ENCODE results near the gene NFKBIE. TPM values are rescaled to one million over a fixed set of nuclear protein-coding genes. Genes with fewer than 3 reads are reported as not detected.

Gene NFKBIE
- total and polyA plus RNA-seq, 9 donors: 3.2 to 7.7 (median 5.2) TPM

DNA sequence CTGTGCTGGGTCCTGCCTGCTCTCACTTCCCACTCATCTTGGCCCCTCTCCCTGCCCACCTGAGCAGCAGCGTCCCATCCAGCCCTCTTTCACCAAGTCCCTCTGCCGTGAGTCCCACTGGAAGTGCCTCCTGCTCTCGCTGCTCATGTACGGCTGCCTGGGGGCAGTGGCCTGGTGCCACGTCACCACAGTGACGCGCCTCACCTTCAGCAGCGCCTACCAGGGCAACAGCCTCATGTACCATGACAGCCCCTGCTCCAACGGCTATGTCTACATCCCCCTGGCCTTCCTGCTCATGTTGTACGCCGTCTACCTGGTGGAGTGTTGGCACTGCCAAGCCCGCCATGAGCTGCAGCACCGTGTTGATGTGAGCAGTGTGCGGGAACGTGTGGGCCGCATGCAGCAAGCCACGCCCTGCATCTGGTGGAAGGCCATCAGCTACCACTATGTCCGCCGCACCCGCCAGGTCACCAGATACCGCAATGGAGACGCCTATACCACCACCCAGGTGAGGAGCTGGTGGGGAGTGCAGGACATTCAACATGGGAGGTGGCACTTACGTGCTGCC is 7.7 kb upstream of the NFKBIE start:
- Histone ChIP-seq H3K9me3 (replicated peaks; ENCODE audit: control insufficient read depth, low read depth, low read length) (no peaks in the 10 kb centered on the region), H3K27ac (ENCODE audit: low read length) (no peak overlapping the region), H3K4me1 (ENCODE audit: control insufficient read depth, insufficient read depth, low read length) (peaks cover 9% of the 10 kb centered on the region), H3K36me3 (ENCODE audit: control insufficient read depth, insufficient read depth, low read length) (no peaks in the 10 kb centered on the region), H3K27me3 (ENCODE audit: control insufficient read depth, insufficient read depth, low read length) (peaks cover 85% of the 10 kb centered on the region), H3K4me3 (ENCODE audit: low read length) (no peak overlapping the region)
- DNase-seq: no peak
- 90% methylated on average over 17 of the region's 23 CpGs for WGBS (ENCODE audit: insufficient coverage)

DNA sequence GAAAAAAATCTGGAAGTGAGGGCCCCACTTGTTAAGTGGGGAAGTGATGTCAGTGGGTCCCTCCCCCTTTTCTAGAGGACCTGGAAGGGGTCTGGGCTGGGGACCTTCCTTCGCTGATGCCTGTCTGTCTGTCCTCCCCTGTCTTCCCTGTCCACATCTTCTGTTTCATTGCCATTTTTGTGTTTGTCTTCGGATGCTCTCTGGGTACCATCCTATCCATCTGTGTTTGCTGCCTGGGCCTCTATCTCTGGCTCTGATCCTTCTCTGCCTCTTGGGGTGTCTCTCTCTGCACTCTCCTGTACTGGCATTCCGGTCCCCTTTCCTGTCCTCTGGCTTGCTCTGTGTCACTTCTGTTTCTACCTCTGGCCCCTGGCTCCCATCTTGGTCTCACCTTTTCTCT is 7.2 kb upstream of the NFKBIE start:
- no peaks in the 10 kb centered on the region for H3K36me3 ChIP-seq (ENCODE audit: control insufficient read depth, insufficient read depth, low read length)
- no peak overlapping the region for H3K27ac ChIP-seq (ENCODE audit: low read length)
- H3K27me3 ChIP-seq (ENCODE audit: control insufficient read depth, insufficient read depth, low read length): peaks cover 81% of the 10 kb centered on the region
- no peak overlapping the region for H3K4me3 ChIP-seq (ENCODE audit: low read length)
- H3K9me3 ChIP-seq (replicated peaks; ENCODE audit: control insufficient read depth, low read depth, low read length): no peaks in the 10 kb centered on the region
- 71% methylated on average over 3 of the region's 3 CpGs for WGBS (ENCODE audit: insufficient coverage)
- no peak for DNase-seq
- H3K4me1 ChIP-seq (ENCODE audit: control insufficient read depth, insufficient read depth, low read length): peaks cover 9% of the 10 kb centered on the region

DNA sequence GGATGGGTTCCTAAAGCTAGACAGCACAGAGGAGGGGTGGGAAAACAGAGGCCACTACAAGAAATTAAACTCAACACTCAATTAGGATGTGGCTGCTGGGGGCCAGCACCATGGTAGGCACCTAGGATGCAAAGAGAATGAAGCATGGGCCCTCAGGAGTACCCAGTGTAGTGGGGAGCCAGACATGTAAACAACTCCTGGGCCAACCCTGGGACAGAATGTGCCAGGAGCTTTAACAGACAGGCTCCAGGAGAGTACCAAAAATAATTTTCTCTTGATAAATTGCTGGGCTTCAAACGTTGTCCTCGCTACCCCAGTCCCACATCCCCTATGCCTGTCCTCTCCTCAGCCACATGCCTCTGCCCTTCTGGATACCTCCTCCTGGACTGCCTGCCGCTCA is 6.6 kb upstream of the NFKBIE start:
- Histone ChIP-seq H3K4me3 (ENCODE audit: low read length) (no peak overlapping the region), H3K27me3 (ENCODE audit: control insufficient read depth, insufficient read depth, low read length) (peaks cover 75% of the 10 kb centered on the region), H3K36me3 (ENCODE audit: control insufficient read depth, insufficient read depth, low read length) (no peaks in the 10 kb centered on the region), H3K4me1 (ENCODE audit: control insufficient read depth, insufficient read depth, low read length) (peaks cover 8% of the 10 kb centered on the region), H3K9me3 (replicated peaks; ENCODE audit: control insufficient read depth, low read depth, low read length) (no peaks in the 10 kb centered on the region), H3K27ac (ENCODE audit: low read length) (no peak overlapping the region)
- no CpG with 5 or more reads among the region's 3 CpGs for WGBS (ENCODE audit: insufficient coverage)
- no peak for DNase-seq

DNA sequence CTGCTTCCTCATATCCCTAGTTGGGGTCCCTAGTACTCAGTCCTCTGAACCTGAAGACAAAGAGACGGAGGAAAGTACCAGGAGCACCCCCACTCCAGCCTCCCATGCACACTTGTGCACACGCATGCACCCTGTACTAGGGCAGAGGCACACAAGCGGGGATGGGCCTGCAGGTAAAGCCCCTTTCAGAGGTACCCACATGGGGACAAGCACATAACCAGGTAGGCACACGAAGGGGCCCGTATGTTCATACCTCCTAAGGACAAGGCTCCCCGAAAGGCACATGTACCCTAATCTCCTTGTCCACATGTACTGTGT is 6.0 kb upstream of the NFKBIE start:
- Histone ChIP-seq H3K4me1 (ENCODE audit: control insufficient read depth, insufficient read depth, low read length) (peaks cover 5% of the 10 kb centered on the region), H3K27ac (ENCODE audit: low read length) (no peak overlapping the region), H3K36me3 (ENCODE audit: control insufficient read depth, insufficient read depth, low read length) (no peaks in the 10 kb centered on the region), H3K4me3 (ENCODE audit: low read length) (no peak overlapping the region), H3K9me3 (replicated peaks; ENCODE audit: control insufficient read depth, low read depth, low read length) (no peaks in the 10 kb centered on the region), H3K27me3 (ENCODE audit: control insufficient read depth, insufficient read depth, low read length) (peaks cover 72% of the 10 kb centered on the region)
- 73% methylated on average over 4 of the region's 6 CpGs for WGBS (ENCODE audit: insufficient coverage)
- no peak for DNase-seq

DNA sequence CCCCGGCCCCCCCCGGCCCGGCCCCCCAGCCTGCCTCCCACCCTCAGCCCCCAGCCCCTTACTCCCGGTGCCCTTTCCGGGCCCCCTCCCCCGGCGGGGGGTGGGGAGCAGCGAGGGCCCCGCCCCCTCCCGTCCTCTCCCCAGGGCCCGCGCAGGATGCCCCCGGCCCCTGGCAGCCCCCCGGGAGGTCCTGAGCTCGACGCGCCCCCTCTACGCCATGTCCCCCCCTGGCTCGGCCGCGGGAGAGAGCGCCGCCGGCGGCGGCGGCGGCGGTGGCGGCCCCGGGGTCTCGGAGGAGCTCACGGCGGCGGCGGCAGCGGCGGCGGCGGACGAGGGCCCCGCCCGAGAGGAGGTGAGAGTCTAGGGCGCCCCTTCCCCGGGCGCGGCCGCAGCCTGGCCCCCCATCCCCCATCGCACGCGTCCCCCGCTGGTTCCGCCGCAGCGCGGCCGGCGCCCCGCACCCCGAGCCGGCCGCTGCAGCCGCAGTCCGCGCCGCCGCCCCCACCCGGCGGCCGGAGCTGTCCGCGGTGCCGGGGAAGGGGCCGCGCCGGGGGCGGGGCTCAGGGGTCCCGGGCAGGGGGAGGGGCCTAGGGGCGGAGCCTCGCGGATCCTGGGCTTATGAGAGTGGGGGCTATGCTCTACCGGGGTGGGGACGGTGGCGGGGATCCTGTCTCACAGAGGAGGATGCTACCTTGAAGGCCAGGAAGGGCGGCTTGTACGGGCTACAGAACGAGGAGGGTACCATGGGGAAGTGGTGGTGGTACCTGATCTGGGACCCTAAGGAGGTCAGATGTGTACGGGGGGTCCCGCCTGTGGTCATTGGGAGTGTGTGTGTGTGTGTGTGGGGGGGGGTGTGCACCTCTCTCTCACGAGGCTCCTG is 5.4 kb upstream of the NFKBIE start:
- H3K27me3 ChIP-seq (ENCODE audit: control insufficient read depth, insufficient read depth, low read length): peaks cover 70% of the 10 kb centered on the region
- DNase-seq: no peak
- H3K9me3 ChIP-seq (replicated peaks; ENCODE audit: control insufficient read depth, low read depth, low read length): no peaks in the 10 kb centered on the region
- no peaks in the 10 kb centered on the region for H3K36me3 ChIP-seq (ENCODE audit: control insufficient read depth, insufficient read depth, low read length)
- no peak overlapping the region for H3K27ac ChIP-seq (ENCODE audit: low read length)
- WGBS (ENCODE audit: insufficient coverage): under 1% methylated on average over 64 of the region's 90 CpGs
- H3K4me1 ChIP-seq (ENCODE audit: control insufficient read depth, insufficient read depth, low read length): peaks cover 2% of the 10 kb centered on the region
- H3K4me3 ChIP-seq (ENCODE audit: low read length): no peak overlapping the region

DNA sequence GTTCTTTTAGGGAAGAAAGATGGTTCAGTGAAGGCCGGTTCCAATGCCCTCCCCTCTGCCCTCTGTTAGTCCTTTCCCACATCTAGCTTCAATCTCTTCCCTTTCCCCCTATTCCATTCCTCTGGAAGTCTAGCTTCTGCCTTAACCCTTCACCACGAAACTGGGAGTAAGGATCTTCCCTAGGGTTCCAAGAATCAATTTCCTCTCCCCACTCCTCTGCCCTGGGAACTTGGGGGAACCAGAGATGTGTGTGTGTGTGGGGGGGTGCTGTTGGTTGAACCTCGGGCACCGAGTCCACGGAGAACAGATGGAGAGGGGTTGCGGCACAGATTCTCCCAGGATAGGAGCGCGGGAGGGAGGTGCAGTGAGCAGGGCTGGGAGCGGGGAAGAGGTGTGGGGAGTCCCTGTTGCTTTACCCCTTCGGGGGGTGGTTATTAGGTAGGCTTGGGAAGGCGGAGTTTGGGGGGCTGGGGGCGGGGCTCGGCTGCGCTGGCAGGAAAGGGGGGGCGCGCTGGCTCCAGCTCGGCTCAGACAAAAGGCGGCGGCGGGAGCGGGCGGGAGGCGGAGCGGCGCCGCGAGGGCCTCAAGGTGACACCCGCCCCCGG is 4.7 kb upstream of the NFKBIE start, which contains the start of gene TMEM151B:
TMEM151B (plus strand) TSS at position 530 of the 605 bp plus-strand sequence. CDS start 293 bp downstream, outside the sequence.
- no peak for DNase-seq
- H3K4me1 ChIP-seq (ENCODE audit: control insufficient read depth, insufficient read depth, low read length): peaks cover under 1% of the 10 kb centered on the region
- no peak within 1 kb of the TSS for H3K27ac ChIP-seq (ENCODE audit: low read length)
- H3K4me3 ChIP-seq (ENCODE audit: low read length): no peak within 1 kb of the TSS
- H3K9me3 ChIP-seq (replicated peaks; ENCODE audit: control insufficient read depth, low read depth, low read length): no peaks in the 10 kb centered on the region
- no peaks in the 10 kb centered on the region for H3K36me3 ChIP-seq (ENCODE audit: control insufficient read depth, insufficient read depth, low read length)
- H3K27me3 ChIP-seq (ENCODE audit: control insufficient read depth, insufficient read depth, low read length): peaks cover 63% of the 10 kb centered on the region
- 13% methylated on average over 11 of the region's 29 CpGs for WGBS (ENCODE audit: insufficient coverage)

DNA sequence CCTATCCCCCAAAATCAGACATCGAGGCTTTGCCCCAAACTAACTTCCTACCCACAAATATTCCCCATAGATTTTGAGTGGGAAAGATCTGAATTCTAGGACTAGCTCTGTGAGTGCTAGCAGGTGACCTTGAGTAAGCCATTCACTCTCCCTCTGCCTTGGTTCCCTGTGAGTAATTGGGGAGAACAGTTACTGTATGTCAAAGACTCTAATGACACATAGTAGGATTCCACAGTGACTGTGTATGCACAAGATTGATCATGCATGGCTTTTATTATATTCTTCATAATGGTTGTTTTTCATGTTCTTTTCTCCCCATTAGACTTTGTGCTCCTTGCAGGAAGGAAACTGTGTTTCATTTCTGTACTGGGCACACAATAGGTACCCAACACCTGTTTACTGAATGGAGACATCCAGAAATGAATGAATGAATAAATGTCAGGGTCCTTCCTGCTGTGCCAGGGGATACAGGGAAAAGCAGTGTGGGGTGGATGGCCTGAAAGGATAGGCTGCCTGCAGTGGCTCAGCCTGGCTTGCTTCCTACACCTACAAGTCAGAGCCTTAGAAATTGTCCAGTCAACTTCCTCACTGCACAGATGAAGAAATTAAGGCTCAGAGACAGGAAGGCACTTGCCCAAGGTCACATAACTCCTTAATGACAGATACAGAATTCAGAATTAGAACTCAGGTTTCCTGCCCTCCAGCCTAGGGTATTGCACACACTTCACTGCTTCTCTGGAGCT is 4.0 kb upstream of the NFKBIE start:
- Histone ChIP-seq H3K27ac (ENCODE audit: low read length) (no peak overlapping the region), H3K4me1 (ENCODE audit: control insufficient read depth, insufficient read depth, low read length) (peaks cover 7% of the 10 kb centered on the region), H3K9me3 (replicated peaks; ENCODE audit: control insufficient read depth, low read depth, low read length) (no peaks in the 10 kb centered on the region), H3K4me3 (ENCODE audit: low read length) (no peak overlapping the region), H3K27me3 (ENCODE audit: control insufficient read depth, insufficient read depth, low read length) (peaks cover 58% of the 10 kb centered on the region), H3K36me3 (ENCODE audit: control insufficient read depth, insufficient read depth, low read length) (no peaks in the 10 kb centered on the region)
- DNase-seq: no peak
- WGBS (ENCODE audit: insufficient coverage): no CpG with 5 or more reads among the region's 1 CpG

DNA sequence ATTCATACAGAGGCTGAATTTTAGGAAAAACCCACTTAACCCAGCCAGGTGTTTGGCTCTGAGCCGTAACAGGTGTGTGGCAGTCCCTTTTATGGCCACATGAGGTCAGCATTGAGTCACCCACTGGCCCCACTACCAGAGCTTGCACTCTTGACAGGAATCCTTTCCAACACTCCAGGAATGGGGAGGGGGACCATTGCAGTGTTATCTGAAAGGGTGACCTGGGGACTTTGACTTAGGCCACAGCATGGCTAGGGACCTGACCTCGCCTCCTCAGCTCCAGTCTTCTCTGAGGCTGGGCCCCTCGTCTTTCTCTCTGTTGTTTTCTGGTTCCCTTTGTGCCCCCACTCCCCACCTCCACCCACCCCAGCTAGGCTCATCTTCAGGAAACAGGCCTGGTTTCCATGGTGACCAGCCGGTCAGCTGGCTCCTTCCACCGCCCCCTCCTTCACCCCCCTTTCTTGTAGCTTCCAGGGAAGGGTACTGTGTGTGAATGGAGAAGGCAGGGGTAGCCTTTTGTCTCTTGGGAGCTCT is 2.8 kb upstream of the NFKBIE start:
- Histone ChIP-seq H3K36me3 (ENCODE audit: control insufficient read depth, insufficient read depth, low read length) (no peaks in the 10 kb centered on the region), H3K27ac (ENCODE audit: low read length) (no peak overlapping the region), H3K27me3 (ENCODE audit: control insufficient read depth, insufficient read depth, low read length) (peaks cover 49% of the 10 kb centered on the region), H3K4me3 (ENCODE audit: low read length) (no peak overlapping the region), H3K9me3 (replicated peaks; ENCODE audit: control insufficient read depth, low read depth, low read length) (no peaks in the 10 kb centered on the region), H3K4me1 (ENCODE audit: control insufficient read depth, insufficient read depth, low read length) (peaks cover 19% of the 10 kb centered on the region)
- WGBS (ENCODE audit: insufficient coverage): 30% methylated on average over 2 of the region's 5 CpGs
- DNase-seq: peak; percentile 58

DNA sequence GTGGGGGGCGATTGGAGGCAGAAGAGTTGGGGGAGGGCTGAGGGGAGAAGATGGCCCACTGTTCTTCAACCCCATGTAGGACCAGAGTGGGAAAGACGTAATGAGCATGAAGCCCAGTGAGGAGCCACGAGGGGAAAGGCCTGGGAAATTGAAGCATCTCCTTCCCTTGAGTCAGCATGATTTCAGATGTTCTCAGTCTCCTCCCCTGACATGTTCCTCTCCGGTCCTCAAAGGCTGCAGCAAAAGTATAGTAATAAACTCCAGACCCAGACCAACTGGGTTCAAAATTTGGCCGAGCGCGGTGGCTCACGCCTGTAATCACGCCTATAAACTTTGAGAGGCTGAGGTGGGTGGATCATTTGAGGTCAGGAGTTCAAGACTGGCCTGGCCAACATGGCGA is 1.9 kb upstream of the NFKBIE start:
- no peak for DNase-seq
- Histone ChIP-seq H3K4me3 (ENCODE audit: low read length) (no peak overlapping the region), H3K27me3 (ENCODE audit: control insufficient read depth, insufficient read depth, low read length) (peaks cover 39% of the 10 kb centered on the region), H3K4me1 (ENCODE audit: control insufficient read depth, insufficient read depth, low read length) (peaks cover 28% of the 10 kb centered on the region), H3K27ac (ENCODE audit: low read length) (no peak overlapping the region), H3K36me3 (ENCODE audit: control insufficient read depth, insufficient read depth, low read length) (no peaks in the 10 kb centered on the region), H3K9me3 (replicated peaks; ENCODE audit: control insufficient read depth, low read depth, low read length) (no peaks in the 10 kb centered on the region)
- no CpG with 5 or more reads among the region's 10 CpGs for WGBS (ENCODE audit: insufficient coverage)

DNA sequence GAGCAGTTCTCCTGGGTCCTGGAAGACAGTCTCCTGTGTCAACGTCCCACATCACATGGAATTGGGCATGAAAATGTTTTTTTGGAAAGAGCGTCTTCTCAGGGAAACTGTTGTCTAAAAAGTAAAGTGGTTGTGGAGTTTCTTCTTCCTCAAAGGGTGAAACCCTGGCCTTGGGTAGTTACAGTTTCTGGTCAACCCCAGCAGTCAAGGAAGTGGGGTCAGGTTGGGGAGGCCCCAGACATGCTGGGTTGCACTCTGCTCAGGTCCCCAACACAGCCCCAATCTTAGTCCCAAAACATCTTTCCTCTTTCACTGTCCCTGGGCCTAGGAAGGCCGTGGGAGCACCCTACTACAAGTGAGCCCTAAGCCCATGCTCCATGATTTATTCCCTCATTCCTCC is 996 bp upstream of the NFKBIE start:
- H3K4me3 ChIP-seq (ENCODE audit: low read length): no peak overlapping the region
- H3K36me3 ChIP-seq (ENCODE audit: control insufficient read depth, insufficient read depth, low read length): peaks cover 7% of the 10 kb centered on the region
- no peak for DNase-seq
- H3K27ac ChIP-seq (ENCODE audit: low read length): no peak overlapping the region
- H3K27me3 ChIP-seq (ENCODE audit: control insufficient read depth, insufficient read depth, low read length): peaks cover 30% of the 10 kb centered on the region
- no peaks in the 10 kb centered on the region for H3K9me3 ChIP-seq (replicated peaks; ENCODE audit: control insufficient read depth, low read depth, low read length)
- peaks cover 30% of the 10 kb centered on the region for H3K4me1 ChIP-seq (ENCODE audit: control insufficient read depth, insufficient read depth, low read length)
- WGBS (ENCODE audit: insufficient coverage): 33% methylated on average over 1 of the region's 3 CpGs
